GM20431 (cell line): ENCODE results near the gene CLEC7A.

Experiments
- in situ Hi-C: fragments of 300-500 bp; cut with MseI, MboI; formaldehyde crosslinking; loops from one replicate; pipeline ENCODE4 v1.15.0; 2020; ENCODE audit warnings: low sequenced_read_pairs; ENCODE audit not compliant: unreplicated experiment

CLEC7A gene

GRCh38 chr12:10147714-10148403, 17.9 kb upstream of the CLEC7A start:
- in situ Hi-C loops = loop anchor here (25.0 kb wide), 1 partner anchor 336 kb away; no protein-coding TSS in a partner anchor

GRCh38 chr12:10142976-10143589, 13.1 kb upstream of the CLEC7A start:
- in situ Hi-C loops = loop anchor here (25.0 kb wide), 1 partner anchor 331 kb away; no protein-coding TSS in a partner anchor

DNA sequence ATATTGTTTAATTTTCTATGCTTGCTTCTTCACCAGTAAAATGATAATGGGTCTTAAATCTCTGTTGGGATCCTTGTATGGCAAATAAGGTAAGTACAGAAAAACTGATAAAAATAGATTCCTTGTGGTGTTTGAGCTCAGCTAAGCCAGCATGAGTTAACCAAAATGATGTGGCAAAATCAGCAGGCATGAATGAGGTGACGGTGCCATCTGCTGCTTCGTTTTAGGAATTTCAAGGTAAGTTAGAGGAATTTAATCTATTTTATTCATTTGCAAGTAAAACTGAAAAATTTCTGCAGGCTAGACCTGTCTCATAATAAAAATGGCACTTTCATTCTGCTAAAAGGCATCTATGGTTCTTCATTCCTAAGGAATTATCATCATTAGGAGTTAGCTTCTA, 10.0 kb upstream of the CLEC7A start:
- in situ Hi-C loops = loop anchor here (25.0 kb wide), 1 partner anchor 328 kb away; no protein-coding TSS in a partner anchor

GRCh38 chr12:10136637-10137205, 6.7 kb upstream of the CLEC7A start:
- in situ Hi-C loops = loop anchor here (10.0 to 25.0 kb wide), 2 partner anchors 102 to 324 kb away; partner anchors contain the start of gene CLEC9A

DNA sequence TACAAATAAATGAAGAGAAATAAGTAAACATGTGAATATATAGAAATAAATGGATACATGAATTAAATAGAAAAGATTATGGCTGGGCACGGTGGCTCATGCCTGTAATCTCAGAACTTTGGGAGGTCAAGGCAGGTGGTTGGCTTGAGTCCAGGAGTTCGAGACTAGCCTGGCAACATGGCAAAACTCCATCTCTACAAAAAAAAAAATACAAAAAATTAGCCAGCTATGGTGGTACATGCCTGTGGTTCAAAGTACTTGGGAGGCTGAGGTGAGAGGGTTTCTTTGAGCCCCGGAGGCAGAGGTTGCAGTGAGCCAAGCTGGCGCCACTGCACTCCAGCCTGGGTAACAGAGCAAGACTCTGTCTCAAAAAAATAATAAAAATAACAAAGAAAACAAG, 5.1 kb upstream of the CLEC7A start:
- in situ Hi-C loops = loop anchor here (10.0 to 25.0 kb wide), 2 partner anchors 100 to 323 kb away; partner anchors contain the start of gene CLEC9A

GRCh38 chr12:10132850-10133370, 2.9 kb upstream of the CLEC7A start:
- in situ Hi-C loops = loop anchor here (10.0 to 25.0 kb wide), 2 partner anchors 98 to 321 kb away; partner anchors contain the start of gene CLEC9A

DNA sequence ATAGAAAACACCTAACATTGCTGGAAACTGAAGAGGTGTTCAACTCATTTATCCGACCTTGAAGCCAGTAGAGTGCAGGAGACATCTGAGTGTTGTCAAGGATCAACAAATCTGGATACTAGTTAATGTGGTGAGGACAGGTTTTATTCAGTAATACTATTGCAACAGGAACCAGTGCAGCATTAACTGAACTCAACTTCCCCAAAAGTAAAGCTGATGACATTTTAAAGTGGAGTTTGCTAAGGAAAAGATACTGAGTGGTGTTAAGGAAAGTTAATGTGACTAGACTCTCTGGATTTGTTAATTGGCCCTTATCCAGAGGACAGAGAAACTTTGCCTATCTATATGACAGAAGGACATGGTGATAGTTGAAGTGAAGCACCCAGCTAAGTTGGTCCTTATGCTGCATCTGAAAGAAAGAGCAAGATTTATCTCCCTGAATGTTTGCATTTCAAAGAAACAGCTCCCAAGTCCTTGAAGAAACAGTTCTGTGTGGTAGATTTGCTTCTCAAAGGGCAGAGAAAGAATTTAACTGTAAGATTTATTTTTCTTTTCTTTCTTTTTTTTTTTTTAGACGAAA, 1.2 kb upstream of the CLEC7A start:
- in situ Hi-C loops = loop anchor here (10.0 to 25.0 kb wide), 2 partner anchors 96 to 319 kb away; partner anchors contain the start of gene CLEC9A

- in situ Hi-C loops = loop anchor here (25.0 kb wide), 1 partner anchor 316 kb away; no protein-coding TSS in a partner anchor
Observed at GRCh38 chr12:10128687-10129086, 1.3 kb downstream of the CLEC7A start.

- in situ Hi-C loops = loop anchor here (25.0 kb wide), 1 partner anchor 314 kb away; no protein-coding TSS in a partner anchor
Observed at GRCh38 chr12:10126413-10126812, 3.6 kb downstream of the CLEC7A start.

GRCh38 chr12:10122689-10123088, 7.3 kb downstream of the CLEC7A start:
- in situ Hi-C loops = no loop called here

GRCh38 chr12:10121278-10121677, 8.7 kb downstream of the CLEC7A start:
- in situ Hi-C loops = no loop called here

- in situ Hi-C loops = no loop called here
Observed at GRCh38 chr12:10119066-10119465, 10.9 kb downstream of the CLEC7A start.

DNA sequence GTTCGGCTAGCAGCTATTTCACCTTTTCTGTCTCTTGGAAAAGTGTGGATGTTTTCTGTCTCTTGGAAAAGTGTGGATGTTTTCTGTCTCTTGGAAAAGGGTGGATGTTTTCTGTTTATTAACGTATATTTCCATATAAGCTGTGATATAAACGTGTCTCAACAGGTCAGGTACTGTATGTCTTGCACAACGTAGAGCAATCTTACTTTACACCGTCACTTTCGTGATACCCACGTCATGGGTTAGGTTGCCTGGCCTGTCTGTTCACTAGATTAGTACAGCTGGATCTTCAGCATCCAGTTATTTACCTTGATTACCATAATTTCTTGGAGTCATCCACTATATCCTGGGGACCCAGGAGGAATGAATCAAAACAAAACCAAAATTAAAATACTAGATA, 14.1 kb downstream of the CLEC7A start:
- in situ Hi-C loops = no loop called here

- in situ Hi-C loops = no loop called here
Observed at GRCh38 chr12:10115311-10115710, 14.7 kb downstream of the CLEC7A start.

- in situ Hi-C loops = no loop called here
Observed at GRCh38 chr12:10113920-10114319, 16.1 kb downstream of the CLEC7A start.

GRCh38 chr12:10113075-10113474, 16.9 kb downstream of the CLEC7A start:
- in situ Hi-C loops = no loop called here

GRCh38 chr12:10111451-10111850, 18.5 kb downstream of the CLEC7A start:
- in situ Hi-C loops = no loop called here

DNA sequence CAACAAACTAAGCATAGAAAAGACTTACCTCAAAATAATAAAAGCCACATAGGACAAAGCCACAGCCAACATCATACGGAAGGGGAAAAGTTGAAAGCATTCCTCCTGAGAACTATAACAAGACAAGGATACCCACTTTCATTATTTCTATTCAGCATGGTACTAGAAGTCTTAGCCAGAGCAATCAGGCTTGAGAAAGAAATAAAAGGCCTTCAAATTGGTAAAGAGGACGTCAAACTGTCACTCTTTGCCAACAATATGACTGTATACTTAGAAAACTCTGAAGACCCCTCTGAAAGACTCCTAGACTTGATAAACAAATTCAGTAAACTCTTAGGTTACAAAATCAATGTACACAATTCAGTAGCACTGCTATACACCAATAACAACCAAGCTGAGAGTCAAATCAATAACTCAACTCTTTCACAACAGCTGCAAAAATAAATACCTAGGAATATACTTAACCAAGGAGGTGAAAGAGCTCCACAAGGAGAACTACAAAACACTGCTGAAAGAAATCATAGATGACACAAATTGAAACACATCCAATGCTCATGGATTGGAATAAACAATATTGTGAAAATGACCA, 19.6 kb downstream of the CLEC7A start:
- in situ Hi-C loops = no loop called here

- in situ Hi-C loops = no loop called here
Observed at GRCh38 chr12:10102322-10102721, 27.7 kb downstream of the CLEC7A start.
